Fibroblast of pulmonary artery (primary cell): Measurements from ENCODE around the gene ABCB4.

ENCODE experiments used
- DNase-seq: peaks from one replicate; pipeline ENCODE4 v3.0.0-alpha.2; 2010; ENCODE audit warnings: low read depth
- H3K4me3 ChIP-seq: replicated peaks from 2 replicates; pipeline ENCODE4 v1.5.1; 2011; ENCODE audit warnings: low read depth, mild to moderate bottlenecking, control low read depth, low read length, moderate library complexity
- TF ChIP-seq, protein P1 (sequence below): IDR thresholded peaks from 2 replicates; pipeline ENCODE4 v1.5.1; 2011; ENCODE audit warnings: mild to moderate bottlenecking, control low read depth, low read length, inconsistent platforms; ENCODE audit errors: missing control alignments

Gene ABCB4

DNA sequence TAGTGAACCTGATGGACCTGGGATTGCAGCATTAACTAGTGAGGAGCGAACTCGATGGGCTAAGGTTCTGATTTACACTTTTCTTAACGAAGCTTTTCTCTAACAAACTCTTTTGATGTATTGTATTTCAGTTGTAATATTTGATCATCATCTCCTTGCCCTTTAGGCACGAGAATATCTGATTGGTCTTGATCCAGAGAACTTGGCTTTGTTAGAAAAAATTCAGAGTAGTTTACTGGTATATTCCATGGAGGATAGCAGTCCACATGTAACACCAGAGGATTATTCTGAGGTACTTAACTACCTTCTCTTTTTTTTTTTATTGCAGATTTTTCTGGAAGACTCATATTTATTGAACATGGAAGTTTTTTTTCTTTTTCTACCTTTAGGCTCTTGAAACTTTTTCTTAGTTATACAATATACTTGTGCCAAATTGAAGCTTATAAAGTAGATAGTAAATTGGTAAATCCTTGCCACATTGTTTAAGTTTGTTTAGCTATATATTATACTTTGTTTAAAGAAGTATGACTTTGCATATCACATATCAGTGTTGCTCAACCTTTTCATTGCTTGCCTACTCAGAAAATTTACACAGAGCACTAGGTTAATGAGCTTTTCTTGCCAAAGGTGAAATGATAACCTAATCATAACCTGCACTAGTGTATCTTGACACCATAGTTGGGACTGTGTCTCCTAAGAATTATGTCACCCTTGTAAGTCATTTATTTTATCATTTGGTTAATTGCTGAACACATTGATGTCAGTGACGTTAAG is 99.6 kb downstream of the ABCB4 start:
- DNase-seq: no peak
- no peak overlapping the region for H3K4me3 ChIP-seq
- TF ChIP-seq, protein P1, sequence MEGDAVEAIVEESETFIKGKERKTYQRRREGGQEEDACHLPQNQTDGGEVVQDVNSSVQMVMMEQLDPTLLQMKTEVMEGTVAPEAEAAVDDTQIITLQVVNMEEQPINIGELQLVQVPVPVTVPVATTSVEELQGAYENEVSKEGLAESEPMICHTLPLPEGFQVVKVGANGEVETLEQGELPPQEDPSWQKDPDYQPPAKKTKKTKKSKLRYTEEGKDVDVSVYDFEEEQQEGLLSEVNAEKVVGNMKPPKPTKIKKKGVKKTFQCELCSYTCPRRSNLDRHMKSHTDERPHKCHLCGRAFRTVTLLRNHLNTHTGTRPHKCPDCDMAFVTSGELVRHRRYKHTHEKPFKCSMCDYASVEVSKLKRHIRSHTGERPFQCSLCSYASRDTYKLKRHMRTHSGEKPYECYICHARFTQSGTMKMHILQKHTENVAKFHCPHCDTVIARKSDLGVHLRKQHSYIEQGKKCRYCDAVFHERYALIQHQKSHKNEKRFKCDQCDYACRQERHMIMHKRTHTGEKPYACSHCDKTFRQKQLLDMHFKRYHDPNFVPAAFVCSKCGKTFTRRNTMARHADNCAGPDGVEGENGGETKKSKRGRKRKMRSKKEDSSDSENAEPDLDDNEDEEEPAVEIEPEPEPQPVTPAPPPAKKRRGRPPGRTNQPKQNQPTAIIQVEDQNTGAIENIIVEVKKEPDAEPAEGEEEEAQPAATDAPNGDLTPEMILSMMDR: no peak

GRCh38 chr7:87370660-87371180 is 104.8 kb downstream of the ABCB4 start:
- peak; percentile 77 for DNase-seq
- TF ChIP-seq, protein P1: no peak
- H3K4me3 ChIP-seq: no peak overlapping the region

DNA sequence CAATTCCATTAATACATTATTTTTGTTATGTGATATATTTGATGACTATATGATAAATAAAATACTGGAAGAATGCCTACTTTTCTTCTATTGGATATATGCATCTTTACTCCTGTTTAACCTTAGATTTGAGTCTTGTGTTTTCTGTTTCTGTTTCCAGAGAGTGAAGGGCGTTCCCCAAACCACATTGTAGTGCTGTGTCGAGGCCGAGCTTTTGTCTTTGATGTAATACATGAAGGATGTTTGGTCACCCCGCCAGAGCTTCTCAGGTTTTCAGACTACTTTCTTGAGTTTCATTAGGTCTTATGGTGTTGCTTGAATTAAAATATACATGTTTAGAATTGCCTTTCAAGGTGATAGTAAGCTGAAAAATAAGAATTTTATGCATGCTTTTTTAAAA is 106.3 kb downstream of the ABCB4 start:
- no peak overlapping the region for H3K4me3 ChIP-seq
- DNase-seq: no peak
- TF ChIP-seq, protein P1: no peak

GRCh38 chr7:87364246-87364645 is 111.2 kb downstream of the ABCB4 start:
- DNase-seq: no peak
- no peak overlapping the region for H3K4me3 ChIP-seq
- TF ChIP-seq, protein P1: no peak

GRCh38 chr7:87363342-87363741 is 112.1 kb downstream of the ABCB4 start:
- DNase-seq: no peak
- H3K4me3 ChIP-seq: no peak overlapping the region
- TF ChIP-seq, protein P1: no peak

GRCh38 chr7:87361320-87361719 is 114.2 kb downstream of the ABCB4 start:
- TF ChIP-seq, protein P1: no peak
- H3K4me3 ChIP-seq: no peak overlapping the region
- DNase-seq: no peak

- H3K4me3 ChIP-seq: no peak overlapping the region
- TF ChIP-seq, protein P1: no peak
- DNase-seq: peak; percentile 8
Measured at GRCh38 chr7:87359366-87359765, 116.1 kb downstream of the ABCB4 start.
